Suprapubic skin (tissue), 3 donors: ENCODE measurements around the gene STPG2.

Experiments used
- CTCF ChIP-seq, 2 donors: fragments of 200-600 bp in 1 of 2; fragments of 450-650 bp in 1 of 2; sonication (generic) in 1 of 2; IDR thresholded peaks; one replicate each; pipeline ENCODE4 v1.5.1; 2016 to 2019; ENCODE audit warnings: antibody characterized with exemption in 2 of 2, mild to moderate bottlenecking in 1 of 2, moderate library complexity in 1 of 2
- POLR2A ChIP-seq, 2 donors: fragments of 450-650 bp; IDR thresholded peaks; one replicate each; pipeline ENCODE4 v1.6.1; 2017; ENCODE audit warnings: antibody characterized with exemption in 2 of 2, mild to moderate bottlenecking in 2 of 2, moderate library complexity in 2 of 2

DNA sequence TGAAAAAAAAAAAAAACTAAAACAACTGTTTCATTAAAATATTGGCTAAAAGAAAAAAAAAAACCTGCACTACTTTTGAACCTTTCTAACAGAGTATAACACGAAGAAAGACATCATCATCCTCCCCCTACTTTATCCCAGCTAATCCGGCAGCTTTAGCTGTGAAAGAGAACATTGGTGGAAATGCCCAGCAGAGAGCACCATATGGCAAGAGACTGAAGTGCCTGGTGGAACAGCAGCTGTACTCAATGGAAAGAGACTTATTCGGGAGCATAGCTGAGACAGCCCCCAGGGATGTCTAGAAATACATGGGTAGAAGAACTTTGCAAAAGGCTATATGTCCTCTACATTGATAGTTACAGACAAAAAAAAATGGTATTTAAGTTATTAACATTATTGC lies 30.3 kb downstream of the STPG2 start:
- TF ChIP-seq CTCF (IDR thresholded peaks at IDR 0.05): peak in 1 of 2 donors; percentile 13
- no peak for TF ChIP-seq POLR2A (IDR thresholded peaks at IDR 0.05)
